HepG2 (cell line): ENCODE results near the gene SNAPC3. TPM values are rescaled to one million over a fixed set of nuclear protein-coding genes. Genes with fewer than 3 reads are reported as not detected.

Experiments used
- ATAC-seq: fragments of 200-7000 bp; cut with Tn5 transposase; 3 replicates; pipeline ENCODE4 v1.9.1; 2020; ENCODE audit warnings: mild to moderate bottlenecking, moderate library complexity
- BruUV-seq: library from RNA; stranded (reverse); fragments of 400-500 nt; replicated peaks from 2 replicates; lab custom pipeline; 2021; lab: Mats Ljungman, UMichigan
- CTCF ChIA-PET: fragments of 300-600 bp; formaldehyde crosslinking; extraction: SDS; loops from one replicate; lab custom pipeline; 2021; ENCODE audit warnings: low total read pairs, inconsistent platforms, low intra/inter-chr PET ratio; lab: Yijun Ruan, JAX
- POLR2A ChIA-PET: fragments of 350-600 bp; sonication (Branson Sonifier 250); formaldehyde crosslinking; loops from one replicate; lab custom pipeline; 2020; ENCODE audit warnings: antibody characterized with exemption, inconsistent platforms; lab: Yijun Ruan, JAX
- DNase-seq: peaks from one replicate; pipeline ENCODE4 v3.0.0-alpha.2; 2015; ENCODE audit warnings: low spot score
- FAIRE-seq: peaks from 3 replicates; lab custom pipeline; 2011; peaks lifted over from hg19 to GRCh38; lab: Jason Lieb, UNC
- H2AFZ ChIP-seq: one replicate; pipeline ENCODE4 v1.6.1; 2011; ENCODE audit warnings: low read length, inconsistent platforms
- H3K27ac ChIP-seq: fragments of 300-600 bp; 3 replicates; pipeline ENCODE4 v1.8.0; 2011; ENCODE audit warnings: mixed run types, mild to moderate bottlenecking, mixed read lengths, low read length, inconsistent platforms; ENCODE audit not compliant: insufficient read depth; ENCODE audit errors: extremely low read length
- H3K27me3 ChIP-seq, 2 experiments: fragments of 200-600 bp in 1 of 2; 2 replicates in 1 of 2; 3 replicates in 1 of 2; pipeline versions ENCODE4 v1.6.0 to v1.8.0; 2011; ENCODE audit warnings: low read length in 2 of 2, mild to moderate bottlenecking in 2 of 2, moderate library complexity in 2 of 2, inconsistent platforms in 1 of 2; ENCODE audit not compliant: insufficient read depth in 2 of 2, control insufficient read depth in 1 of 2
- H3K36me3 ChIP-seq, 2 experiments: fragments of 200-600 bp in 1 of 2; replicated peaks in 1 of 2; 2 replicates in 1 of 2; 3 replicates in 1 of 2; pipeline versions ENCODE4 v1.5.1 to v1.8.0; 2011; ENCODE audit warnings: low read length in 2 of 2, inconsistent platforms in 1 of 2; ENCODE audit not compliant: insufficient read depth in 2 of 2, control insufficient read depth in 1 of 2
- H3K4me1 ChIP-seq: 2 replicates; pipeline ENCODE4 v1.5.1; 2012; ENCODE audit warnings: low read length, inconsistent platforms; ENCODE audit not compliant: insufficient read depth
- H3K4me2 ChIP-seq: 2 replicates; pipeline ENCODE4 v1.6.0; 2011; ENCODE audit warnings: low read depth, low read length, inconsistent platforms
- H3K4me3 ChIP-seq, 3 experiments: fragments of 200-600 bp in 1 of 3; sonication (generic), shearing (Covaris generic) in 1 of 3; replicated peaks in 1 of 3; 2 replicates each; pipeline ENCODE4 v1.5.1; 2011 to 2016; ENCODE audit warnings: low read length in 3 of 3, inconsistent platforms in 2 of 3, low read depth in 2 of 3, mild to moderate bottlenecking in 2 of 3, control low read depth in 1 of 3, mixed read lengths in 1 of 3; ENCODE audit not compliant: insufficient read depth in 1 of 3
- H3K79me2 ChIP-seq: one replicate; pipeline ENCODE4 v1.6.1; 2011; ENCODE audit warnings: low read length, inconsistent platforms; ENCODE audit not compliant: insufficient read depth
- H3K9ac ChIP-seq: 2 replicates; pipeline ENCODE4 v1.6.0; 2011; ENCODE audit warnings: mild to moderate bottlenecking, low read depth, low read length, inconsistent platforms; ENCODE audit not compliant: insufficient read depth
- H3K9me3 ChIP-seq: 2 replicates; pipeline ENCODE4 v1.5.1; 2012; ENCODE audit warnings: mild to moderate bottlenecking, low read length
- H4K20me1 ChIP-seq: 2 replicates; pipeline ENCODE4 v1.6.0; 2011; ENCODE audit warnings: inconsistent platforms, mild to moderate bottlenecking, low read length, moderate library complexity; ENCODE audit not compliant: insufficient read depth
- IRF2 ChIP-seq: IDR thresholded peaks from 2 replicates; pipeline ENCODE4 v1.6.1; 2018; ENCODE audit warnings: missing genetic modification reagents, missing compliant biosample characterization
- LBX2 ChIP-seq: sonication (generic); formaldehyde crosslinking; IDR thresholded peaks from 2 replicates; pipeline ENCODE4 v1.5.0; 2020; ENCODE audit warnings: missing genetic modification reagents, mild to moderate bottlenecking, borderline replicate concordance
- MAX ChIP-seq: IDR thresholded peaks from 2 replicates; pipeline ENCODE4 v1.6.1; 2012; ENCODE audit warnings: inconsistent platforms
- RNF2 ChIP-seq: fragments of 450-650 bp; conservative IDR thresholded peaks from 2 replicates; pipeline ENCODE4 v1.6.1; 2016; ENCODE audit warnings: low read depth
- SMAD3 ChIP-seq: sonication (generic); formaldehyde crosslinking; IDR thresholded peaks from 2 replicates; pipeline ENCODE4 v1.4.0; 2020; ENCODE audit warnings: missing genetic modification reagents
- SP140L ChIP-seq: sonication (generic); formaldehyde crosslinking; IDR thresholded peaks from 2 replicates; pipeline ENCODE4 v1.4.0; 2020; ENCODE audit warnings: missing genetic modification reagents, borderline replicate concordance
- TEAD3 ChIP-seq: optimal IDR thresholded peaks from 2 replicates; pipeline ENCODE3; 2016; ENCODE audit warnings: borderline replicate concordance
- ZGPAT ChIP-seq: IDR thresholded peaks from 2 replicates; pipeline ENCODE4 v1.6.1; 2016; ENCODE audit warnings: mild to moderate bottlenecking
- ZMAT3 ChIP-seq: sonication (generic); formaldehyde crosslinking; conservative IDR thresholded peaks from 2 replicates; pipeline ENCODE4 v1.7.0; 2021; ENCODE audit warnings: missing genetic modification reagents
- ZNF335 ChIP-seq: sonication (generic); formaldehyde crosslinking; IDR thresholded peaks from 2 replicates; pipeline ENCODE4 v1.4.0; 2020; ENCODE audit warnings: missing genetic modification reagents
- ZNF350 ChIP-seq: sonication (generic); formaldehyde crosslinking; IDR thresholded peaks from 2 replicates; pipeline ENCODE4 v1.4.0; 2020; ENCODE audit warnings: mild to moderate bottlenecking, low read depth, missing genetic modification reagents, borderline replicate concordance
- ZNF549 ChIP-seq: sonication (generic); formaldehyde crosslinking; IDR thresholded peaks from 2 replicates; pipeline ENCODE4 v1.5.0; 2020; ENCODE audit warnings: missing genetic modification reagents
- ZNF720 ChIP-seq: sonication (generic); formaldehyde crosslinking; IDR thresholded peaks from 2 replicates; pipeline ENCODE4 v1.4.0; 2020; ENCODE audit warnings: missing genetic modification reagents
- ZNF75D ChIP-seq: sonication (generic); formaldehyde crosslinking; IDR thresholded peaks from 2 replicates; pipeline ENCODE4 v1.8.1; 2023; ENCODE audit warnings: missing genetic modification reagents, mild to moderate bottlenecking, borderline replicate concordance
- ZNF761 ChIP-seq: sonication (generic); formaldehyde crosslinking; conservative IDR thresholded peaks from 2 replicates; pipeline ENCODE4 v1.4.0; 2020; ENCODE audit warnings: mild to moderate bottlenecking, missing genetic modification reagents
- ZSCAN25 ChIP-seq: sonication (generic); formaldehyde crosslinking; IDR thresholded peaks from 2 replicates; pipeline ENCODE4 v1.8.0; 2022; ENCODE audit warnings: mild to moderate bottlenecking, missing genetic modification reagents
- WGBS: methylation state at CpG from one replicate; pipeline ENCODE4 v1.1.6; 2017; ENCODE audit warnings: low lambda C conversion rate; 5-methylcytosine and 5-hydroxymethylcytosine counted together
- in situ Hi-C: cut with HindIII; loops from 2 replicates; pipeline ENCODE4 v1.10.0; 2017; ENCODE audit warnings: low pct_unique_long_range_greater_than_20kb; ENCODE audit not compliant: extremely low pct_ligation_motif_present
- intact Hi-C: fragments of 100-400 bp; cut with micrococcal nuclease; formaldehyde crosslinking; loops from one replicate; pipeline ENCODE4 v1.10.0; 2022; ENCODE audit not compliant: unreplicated experiment
- polyA plus RNA-seq, 8 experiments: library from polyadenylated mRNA; depleted of rRNA in 3 of 8; stranded (reverse) in 7 of 8; unstranded in 1 of 8; fragments of >200 nt; fragmentation: Illumina TruSeq in 4 of 8; extraction: Trizol in 4 of 8; gene quantifications; 2 replicates each; pipeline versions ENCODE4 v1.2.1 to v1.2.3, GENCODE V29; 2011 to 2016; ENCODE audit warnings: low read depth in 4 of 8, missing spikeins in 1 of 8, mixed read lengths in 1 of 8; ENCODE audit not compliant: insufficient read depth in 1 of 8
- total RNA-seq, 5 experiments: library from RNA; depleted of rRNA; stranded (reverse); fragments of >200 nt; fragmentation: Illumina TruSeq; extraction: Trizol; gene quantifications; 2 replicates each; pipeline ENCODE4 v1.2.3, GENCODE V29; 2016; ENCODE audit warnings: low read depth in 1 of 5

SNAPC3 gene
- total and polyA plus RNA-seq, 2 of the 13 experiments (the other 11 are each of a cell fraction or from before 2014, with no cell fraction given) = 25.6 to 26.0 TPM

GRCh38 chr9:15390201-15390600 lies 32.5 kb upstream of the SNAPC3 start:
- Histone ChIP-seq H4K20me1 (no peaks in the 10 kb centered on the region), H3K4me3 (no peak overlapping the region), H3K9me3 (no peaks in the 10 kb centered on the region), H3K79me2 (no peaks in the 10 kb centered on the region), H2AFZ (no peak overlapping the region), H3K4me1 (peaks cover 13% of the 10 kb centered on the region), H3K4me2 (peak overlapping the region; percentile 16; the same call in 1 of the 2 replicates), H3K9ac (no peak overlapping the region), H3K27me3 (no peaks in the 10 kb centered on the region), H3K27ac (no peak overlapping the region)
- in situ Hi-C loops = no loop called here
- intact Hi-C loops = no loop called here
- ATAC-seq (no peak; the same call in 2 of the 3 replicates), DNase-seq (no peak), FAIRE-seq (no peak)
- CTCF ChIA-PET = no interaction called here
- TF ChIP-seq SMAD3 (CRISPR knock-in tag) (no peak), ZNF335 (no peak), ZNF75D (CRISPR knock-in tag) (no peak), ZNF761 (CRISPR knock-in tag) (no peak), TEAD3 (CRISPR knock-in tag) (no peak), LBX2 (CRISPR knock-in tag) (no peak), ZSCAN25 (no peak), ZNF549 (CRISPR knock-in tag) (no peak), ZNF350 (CRISPR knock-in tag) (no peak), RNF2 (no peak), IRF2 (no peak), ZNF720 (CRISPR knock-in tag) (no peak), SP140L (CRISPR knock-in tag) (no peak), ZGPAT (CRISPR knock-in tag) (no peak), MAX (no peak), ZMAT3 (CRISPR knock-in tag) (no peak)
- TF ChIP-seq, all 625 proteins: peak for 0
- no peaks in the 10 kb centered on the region for H3K36me3 ChIP-seq
- WGBS = 4% methylated on average over 2 of the region's 2 CpGs
- BruUV-seq = no TSS peak
- POLR2A ChIA-PET = no interaction called here
